ENCODE measurements around the gene CX3CR1.

DNA sequence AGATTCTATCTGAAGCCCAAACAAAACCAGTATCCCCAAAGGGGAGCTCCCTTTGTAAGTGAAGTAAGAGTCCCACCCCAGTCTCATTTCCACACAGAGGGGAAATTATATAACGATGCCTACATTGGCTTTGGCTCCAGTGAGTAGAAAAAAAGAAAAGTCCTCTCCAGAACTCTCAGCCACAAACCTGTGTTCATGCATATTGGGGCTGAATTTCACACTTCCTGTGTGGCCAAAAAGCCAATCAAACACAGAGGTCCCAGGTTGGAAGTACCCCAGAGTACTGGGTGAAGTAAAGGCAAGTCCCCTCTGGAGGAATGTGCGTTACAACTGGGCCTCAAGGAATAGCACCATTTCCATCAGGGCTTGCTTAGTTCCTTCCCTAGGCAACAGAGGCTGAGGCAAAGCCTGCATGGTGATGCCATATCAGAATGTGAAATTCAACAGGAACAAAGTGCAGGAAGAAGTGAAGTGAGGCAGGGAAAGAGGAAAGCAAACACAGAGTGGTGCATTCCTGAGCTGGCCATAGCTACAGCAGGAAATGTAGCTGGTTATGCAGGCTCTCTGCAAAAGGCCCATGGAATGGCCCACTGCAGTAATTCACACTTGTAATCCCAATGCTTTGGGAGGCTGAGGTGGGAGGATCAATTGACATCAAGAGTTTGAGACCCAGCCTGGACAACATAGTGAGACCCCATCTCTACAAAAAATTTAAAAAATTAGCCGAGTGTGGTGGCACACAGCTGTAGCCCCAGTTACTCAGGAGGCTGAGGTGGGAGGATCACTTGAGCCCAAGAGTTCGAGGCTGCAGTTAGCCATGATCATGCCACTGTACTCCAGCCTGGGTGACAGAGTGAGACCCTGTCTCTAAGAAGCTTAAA is 16.6 kb upstream of the CX3CR1 start:
- TF ChIP-seq, protein P1, sequence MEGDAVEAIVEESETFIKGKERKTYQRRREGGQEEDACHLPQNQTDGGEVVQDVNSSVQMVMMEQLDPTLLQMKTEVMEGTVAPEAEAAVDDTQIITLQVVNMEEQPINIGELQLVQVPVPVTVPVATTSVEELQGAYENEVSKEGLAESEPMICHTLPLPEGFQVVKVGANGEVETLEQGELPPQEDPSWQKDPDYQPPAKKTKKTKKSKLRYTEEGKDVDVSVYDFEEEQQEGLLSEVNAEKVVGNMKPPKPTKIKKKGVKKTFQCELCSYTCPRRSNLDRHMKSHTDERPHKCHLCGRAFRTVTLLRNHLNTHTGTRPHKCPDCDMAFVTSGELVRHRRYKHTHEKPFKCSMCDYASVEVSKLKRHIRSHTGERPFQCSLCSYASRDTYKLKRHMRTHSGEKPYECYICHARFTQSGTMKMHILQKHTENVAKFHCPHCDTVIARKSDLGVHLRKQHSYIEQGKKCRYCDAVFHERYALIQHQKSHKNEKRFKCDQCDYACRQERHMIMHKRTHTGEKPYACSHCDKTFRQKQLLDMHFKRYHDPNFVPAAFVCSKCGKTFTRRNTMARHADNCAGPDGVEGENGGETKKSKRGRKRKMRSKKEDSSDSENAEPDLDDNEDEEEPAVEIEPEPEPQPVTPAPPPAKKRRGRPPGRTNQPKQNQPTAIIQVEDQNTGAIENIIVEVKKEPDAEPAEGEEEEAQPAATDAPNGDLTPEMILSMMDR (IDR thresholded peaks at IDR 0.05) = no peak
- no peak for TF ChIP-seq POLR2A (IDR thresholded peaks at IDR 0.05)

All from prostate gland (tissue), 2 donors.